Right renal pelvis (tissue), 4 donors: ENCODE measurements around the gene PLAAT4. TPM values are rescaled to one million over a fixed set of nuclear protein-coding genes. Genes with fewer than 3 reads are reported as not detected.
"Not testable (repeated sequence)": the region's sequence is repeated elsewhere in the genome, so short reads cannot be mapped to it uniquely, and the experiment has no call there.

Experiments used
- DNase-seq, 4 donors: peaks; one replicate each; pipeline ENCODE4 v3.0.0-alpha.2; 2013; ENCODE audit warnings: low read depth in 4 of 4, low spot score in 3 of 4, missing footprints in 1 of 4
- polyA plus RNA-seq, 4 donors: library from polyadenylated mRNA; unstranded; fragments of 120-200 nt; gene quantifications; one replicate each; pipeline ENCODE4 v1.2.1, GENCODE V29; 2013; ENCODE audit not compliant: insufficient read length in 4 of 4

PLAAT4 gene
- polyA plus RNA-seq, 4 donors = 10.0 to 11.9 (median 11.0) TPM

DNA sequence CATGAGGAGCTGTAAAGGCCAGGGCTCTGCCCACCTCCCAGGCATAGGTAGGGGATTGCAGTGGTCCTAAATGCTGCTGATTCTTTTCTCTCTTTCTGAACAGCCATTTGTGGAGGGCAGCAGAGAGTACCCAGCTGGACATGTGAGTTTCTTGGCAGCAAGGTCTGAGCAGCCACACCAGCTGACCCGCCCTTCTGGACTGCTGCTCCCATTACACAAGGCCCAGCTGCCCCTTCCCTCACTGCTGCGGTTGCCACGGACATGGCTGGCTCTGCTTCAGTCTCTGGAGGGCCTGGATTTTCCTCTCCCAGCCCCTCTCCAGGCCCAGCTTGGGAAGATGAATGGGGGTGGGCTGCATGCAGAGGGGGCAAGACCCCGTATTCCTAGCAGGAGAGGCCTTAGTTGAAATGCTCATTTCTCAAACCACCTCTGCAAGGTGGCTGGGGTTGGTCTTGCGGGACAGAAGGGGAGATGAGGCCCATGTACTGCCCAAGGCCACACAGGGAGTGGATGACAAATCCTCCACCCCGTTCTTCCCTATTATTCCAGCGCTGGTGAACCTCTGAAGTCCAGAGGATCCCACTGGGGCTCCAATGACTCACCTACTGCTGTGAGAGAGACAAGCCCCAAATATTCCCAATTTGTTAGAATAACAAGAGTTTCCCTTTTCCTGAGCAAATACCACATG, 26.1 kb upstream of the PLAAT4 start:
- DNase-seq = no peak

DNA sequence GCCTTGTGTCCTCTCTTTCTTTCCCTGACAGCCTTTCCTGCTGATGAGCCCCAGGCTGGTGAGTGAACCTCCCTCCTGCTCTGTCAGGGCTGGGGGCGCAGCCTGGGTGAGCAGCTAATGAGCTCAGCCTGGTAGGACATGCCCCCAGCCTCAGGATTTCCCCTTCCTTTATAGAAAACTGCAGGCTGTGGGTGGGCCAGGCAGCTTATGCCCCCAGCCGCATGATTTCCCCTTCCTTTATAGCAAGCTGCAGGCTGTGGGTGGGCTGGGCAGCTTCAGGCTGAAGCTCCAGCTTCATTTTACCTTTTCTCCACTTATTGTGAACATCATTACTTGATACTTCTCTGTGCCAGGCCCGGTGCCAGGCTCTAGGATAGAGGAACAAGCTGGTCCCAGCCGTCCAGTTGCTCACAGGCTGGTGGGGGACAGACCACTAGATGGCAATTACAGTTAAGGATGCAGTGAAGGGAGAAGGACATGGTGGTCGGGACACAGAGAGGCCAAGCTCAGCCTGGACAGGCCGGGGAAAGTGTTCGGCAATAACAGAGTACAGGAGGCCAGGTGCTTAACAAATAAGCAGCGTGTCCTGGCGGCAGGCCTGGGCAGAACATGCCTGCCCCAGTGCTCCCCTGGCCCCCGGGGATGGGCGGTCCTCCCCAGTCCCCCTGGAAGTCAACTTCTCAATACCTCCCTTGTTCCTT, 25.4 kb upstream of the PLAAT4 start:
- no peak for DNase-seq

GRCh38 chr11:63512816-63513215, 23.8 kb upstream of the PLAAT4 start:
- DNase-seq = no peak

DNA sequence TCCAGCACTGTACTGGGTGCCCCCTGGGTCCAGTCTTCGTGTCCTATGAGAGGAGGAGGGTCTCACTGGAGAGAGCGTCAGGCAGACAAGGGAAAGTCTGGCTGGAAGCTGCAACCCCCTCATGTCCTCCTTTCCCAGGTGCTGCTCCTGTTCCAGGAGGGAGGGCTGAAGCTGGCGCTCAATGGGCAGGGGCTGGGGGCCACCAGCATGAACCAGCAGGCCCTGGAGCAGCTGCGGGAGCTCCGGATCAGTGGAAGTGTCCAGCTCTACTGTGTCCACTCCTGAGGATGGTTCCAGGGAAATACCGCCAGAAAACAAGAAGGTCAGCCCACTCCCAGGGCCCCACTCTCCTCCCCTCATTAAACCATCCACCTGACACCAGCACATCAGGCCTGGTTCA, 20.5 kb upstream of the PLAAT4 start:
- DNase-seq = no peak

DNA sequence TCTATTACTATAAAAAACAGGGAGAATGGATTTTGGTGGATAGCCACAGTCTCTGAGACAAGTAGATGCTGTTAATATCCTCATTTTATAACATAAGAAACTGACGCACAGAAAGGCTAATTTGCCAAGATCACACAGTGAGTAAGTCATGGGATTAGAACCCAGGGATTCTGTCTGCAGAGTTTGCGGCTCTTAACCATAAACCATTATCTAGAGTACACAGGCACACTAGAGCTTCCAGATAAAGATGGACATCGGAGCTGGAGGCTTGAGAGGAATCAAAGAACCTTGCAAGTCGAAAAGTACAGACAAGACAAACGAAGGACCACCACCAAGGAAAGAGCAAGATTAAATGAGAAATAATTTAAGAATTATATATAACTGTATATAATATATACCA, 19.5 kb upstream of the PLAAT4 start:
- DNase-seq = no peak

DNA sequence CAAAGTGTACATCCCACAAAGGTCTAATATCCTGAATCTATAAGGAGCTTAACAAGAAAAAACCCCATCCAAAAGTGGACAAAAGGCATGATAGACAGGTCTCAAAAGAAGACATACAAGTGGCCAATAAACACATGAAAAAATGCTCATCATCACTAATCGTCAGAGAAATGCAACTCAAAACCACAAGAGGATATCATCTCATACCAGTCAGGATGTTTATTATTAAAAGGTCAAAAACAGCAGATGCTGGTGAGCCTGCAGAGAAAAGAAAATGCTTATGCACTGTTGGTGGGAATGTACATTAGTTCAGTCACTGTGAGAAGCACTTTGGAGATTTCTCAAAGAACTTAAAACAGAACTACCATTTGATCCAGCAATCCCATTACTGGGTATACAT, 18.1 kb upstream of the PLAAT4 start:
- no peak for DNase-seq

GRCh38 chr11:63520606-63521170, 15.9 kb upstream of the PLAAT4 start:
- DNase-seq = no peak

DNA sequence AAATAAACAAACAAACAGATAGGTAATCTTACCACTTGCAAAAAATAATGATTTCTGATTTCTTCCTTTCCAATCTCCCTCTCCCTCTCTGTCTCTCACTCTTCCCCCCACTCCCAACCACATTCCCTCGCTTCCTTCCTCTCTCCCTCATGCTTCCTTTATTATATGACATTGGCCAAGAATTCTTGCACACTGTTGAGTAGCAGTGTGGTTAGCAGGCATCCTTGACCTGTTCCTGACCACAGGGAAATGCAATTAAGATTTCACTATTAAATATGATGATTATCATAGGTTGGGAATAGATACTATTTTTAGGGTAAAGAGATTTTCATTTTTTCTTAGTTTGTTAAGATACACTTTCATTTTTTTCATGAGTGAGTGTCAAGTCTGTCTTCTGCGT, 14.7 kb upstream of the PLAAT4 start:
- DNase-seq = no peak

GRCh38 chr11:63523151-63523550, 13.5 kb upstream of the PLAAT4 start:
- no peak for DNase-seq

GRCh38 chr11:63527667-63528066, 8.9 kb upstream of the PLAAT4 start:
- no peak for DNase-seq

DNA sequence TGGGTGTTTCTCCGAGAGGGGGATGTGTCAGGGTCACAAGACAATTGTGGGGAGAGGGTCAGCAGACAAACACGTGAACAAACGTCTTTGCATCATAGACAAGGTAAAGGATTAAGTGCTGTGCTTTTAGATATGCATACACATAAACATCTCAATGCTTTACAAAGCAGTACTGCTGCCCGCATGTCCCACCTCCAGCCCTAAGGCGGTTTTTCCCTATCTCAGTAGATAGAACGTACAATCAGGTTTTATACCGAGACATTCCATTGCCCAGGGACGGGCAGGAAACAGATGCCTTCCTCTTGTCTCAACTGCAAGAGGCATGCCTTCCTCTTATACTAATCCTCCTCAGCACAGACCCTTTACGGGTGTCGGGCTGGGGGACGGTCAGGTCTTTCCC, 8.5 kb upstream of the PLAAT4 start:
- DNase-seq = not testable (repeated sequence)

- not testable (repeated sequence) for DNase-seq
Measured at GRCh38 chr11:63528729-63529278, 7.8 kb upstream of the PLAAT4 start.

DNA sequence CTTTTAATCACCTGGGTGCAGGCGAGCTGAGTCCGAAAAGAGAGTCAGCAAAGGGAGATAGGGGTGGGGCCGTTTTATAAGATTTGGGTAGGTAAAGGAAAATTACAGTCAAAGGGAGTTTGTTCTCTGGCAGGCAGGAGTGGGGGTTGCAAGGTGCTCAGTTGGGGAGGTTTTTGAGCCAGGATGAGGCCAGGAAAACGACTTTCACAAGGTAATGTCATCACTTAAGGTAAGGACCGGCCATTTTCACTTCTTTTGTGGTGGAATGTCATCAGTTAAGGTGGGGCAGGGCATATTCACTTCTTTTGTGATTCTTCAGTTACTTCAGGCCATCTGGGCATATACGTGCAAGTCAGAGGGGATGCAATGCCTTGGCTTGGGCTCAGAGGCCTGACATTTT, 7.2 kb upstream of the PLAAT4 start:
- DNase-seq = not testable (repeated sequence)

GRCh38 chr11:63530021-63530420, 6.6 kb upstream of the PLAAT4 start:
- no peak for DNase-seq

GRCh38 chr11:63531074-63531792, 5.4 kb upstream of the PLAAT4 start:
- DNase-seq = not testable (repeated sequence)

DNA sequence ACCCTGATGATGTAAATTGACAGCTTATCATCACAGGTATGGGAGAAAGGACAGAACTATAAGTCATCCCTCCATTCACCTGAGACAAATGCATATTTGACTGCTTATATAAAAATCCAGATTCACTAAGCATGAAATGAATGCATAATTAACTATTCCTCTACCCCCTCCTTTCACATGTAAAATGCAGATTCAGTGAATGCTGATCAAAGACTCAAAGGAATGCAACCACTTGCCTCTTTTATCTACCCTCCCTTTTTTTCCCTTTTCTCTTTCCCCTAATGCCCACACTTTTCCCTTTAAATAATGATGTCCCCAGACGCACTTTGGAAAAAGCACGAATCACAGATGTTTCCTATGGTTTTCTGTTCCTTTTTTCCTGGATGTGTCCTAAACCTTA, 4.5 kb upstream of the PLAAT4 start:
- DNase-seq = no peak

DNA sequence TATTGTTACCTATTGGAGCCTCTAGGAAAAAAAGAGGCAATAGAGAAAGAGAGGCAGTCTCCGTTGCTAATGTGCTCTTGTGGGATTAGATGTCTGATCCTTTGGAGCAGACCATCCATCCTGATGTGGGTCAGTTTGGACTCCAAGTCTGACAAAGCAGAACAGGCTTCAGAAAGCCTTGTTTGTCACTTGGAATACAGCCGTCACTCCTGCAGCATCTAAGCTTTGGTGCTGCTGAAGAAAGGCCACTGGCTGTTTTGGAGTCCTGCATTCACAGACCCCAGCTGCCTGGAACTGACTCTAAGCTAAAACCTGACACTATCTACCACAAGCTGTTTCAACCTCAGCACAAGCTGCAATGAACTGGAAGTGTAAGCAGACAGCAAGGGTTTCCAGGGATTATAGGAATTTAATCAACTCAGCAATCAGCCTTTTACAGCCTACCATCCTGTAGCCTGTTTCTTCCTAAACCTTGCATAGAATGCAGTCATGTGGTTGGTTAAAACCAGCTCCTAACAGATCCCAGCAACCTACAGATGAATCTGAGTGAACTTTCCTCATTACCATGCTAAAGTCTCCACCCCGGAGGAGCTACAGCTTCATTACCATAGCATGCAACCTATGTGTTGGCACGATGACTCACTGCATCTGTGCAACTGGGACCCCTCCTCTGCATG, 3.7 kb upstream of the PLAAT4 start:
- no peak for DNase-seq

- DNase-seq = no peak
Measured at GRCh38 chr11:63534076-63534475, 2.5 kb upstream of the PLAAT4 start.

DNA sequence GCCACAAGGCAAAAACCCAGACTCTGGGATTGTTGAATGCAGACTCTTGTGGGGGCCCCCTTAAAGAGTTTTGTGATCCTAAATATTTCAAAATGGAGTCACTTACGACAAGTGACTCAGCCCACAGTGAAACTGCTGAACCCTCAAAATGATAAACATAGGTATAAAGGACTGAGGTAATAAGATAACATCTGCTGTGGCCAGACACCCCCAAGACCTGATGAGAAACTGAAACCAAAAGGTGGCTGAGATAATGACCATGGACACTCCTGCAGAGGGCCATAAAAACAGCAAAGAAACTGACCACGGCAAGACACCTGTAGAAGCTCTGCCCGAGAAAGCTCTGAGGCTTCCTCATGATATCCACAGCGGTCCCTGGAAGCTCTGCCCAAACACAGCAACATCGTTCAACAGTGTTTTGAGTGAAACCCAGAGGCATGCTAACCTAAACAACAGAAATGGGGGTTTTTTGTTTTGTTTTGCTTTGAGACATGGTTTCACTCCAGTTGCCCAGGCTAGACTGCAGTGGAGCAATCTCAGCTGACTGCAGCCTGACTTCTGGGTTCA, 1.6 kb upstream of the PLAAT4 start:
- DNase-seq = no peak

- DNase-seq = no peak
Measured at GRCh38 chr11:63535734-63536133, 874 bp upstream of the PLAAT4 start.
